ENCODE results near the gene GPR55. TPM values are rescaled to one million over a fixed set of nuclear protein-coding genes. Genes with fewer than 3 reads are reported as not detected.

GPR55 gene
- total and polyA plus RNA-seq, 2 of the 4 experiments (the other 2 are of a cell fraction) = 0.03 TPM; not detected in 1

- no TSS peak for BruUV-seq (replicated peaks)
- DNase-seq (no peak), ATAC-seq (ENCODE audit: low read depth) (no peak)
- no peak overlapping the region for H3K27ac ChIP-seq (ENCODE audit: insufficient read depth, low read length)
- in situ Hi-C loops (cut with MboI; ENCODE audit: low sequenced_read_pairs) (no loop called here), intact Hi-C loops (cut with micrococcal nuclease) (loop anchor here (10.0 kb wide), 1 partner anchor 63 kb away; no protein-coding TSS in a partner anchor), dilution Hi-C loops (cut with HindIII; ENCODE audit: low sequenced_read_pairs, unreplicated experiment) (no loop called here)
- no peaks in the 10 kb centered on the region for H3K36me3 ChIP-seq (ENCODE audit: control insufficient read depth, insufficient read depth, low read length)
- H3K56ac ChIP-seq (ENCODE audit: extremely low read depth, insufficient read depth, low read length) = no peak overlapping the region
- no peak overlapping the region for H4K91ac ChIP-seq (ENCODE audit: insufficient read depth, low read depth, low read length)
- CTCF ChIA-PET = no interaction called here
- no peak overlapping the region for H3K4me2 ChIP-seq (ENCODE audit: low read depth, low read length)
- no peak overlapping the region for H2BK120ac ChIP-seq (ENCODE audit: low read depth, low read length)
- H2BK5ac ChIP-seq (ENCODE audit: low read depth, low read length, poor library complexity, severe bottlenecking) = no peak overlapping the region
- H4K8ac ChIP-seq (ENCODE audit: low read depth in 2 of 2, low read length in 2 of 2) = no peak overlapping the region
- H3K14ac ChIP-seq (replicated peaks; ENCODE audit: low read depth, low read length) = no peak overlapping the region
- no peak overlapping the region for H2BK20ac ChIP-seq (ENCODE audit: low read depth, low read length)
- H2AFZ ChIP-seq (replicated peaks; ENCODE audit: low read length, poor library complexity) = no peak overlapping the region
- H4K20me1 ChIP-seq (ENCODE audit: insufficient read depth, low read length) = no peaks in the 10 kb centered on the region
- no peak for TF ChIP-seq ELK1 (IDR thresholded peaks at IDR 0.05; ENCODE audit: borderline replicate concordance, low read depth, low read length)
- TF ChIP-seq BHLHE40 (IDR thresholded peaks at IDR 0.05; ENCODE audit: low read depth, low read length) = no peak
- no peak for TF ChIP-seq RAD21 (IDR thresholded peaks at IDR 0.05; ENCODE audit: low read length)
- TF ChIP-seq RCOR1 (IDR thresholded peaks at IDR 0.05; ENCODE audit: insufficient replicate concordance, low read length) = no peak
- no peak for TF ChIP-seq USF2 (IDR thresholded peaks at IDR 0.05; ENCODE audit: low read depth, low read length)
- no peak for TF ChIP-seq POLR2A (IDR thresholded peaks at IDR 0.05; ENCODE audit: low read depth, low read length)
- TF ChIP-seq MAZ (IDR thresholded peaks at IDR 0.05; ENCODE audit: borderline replicate concordance, low read depth, low read length) = no peak
- no peak for TF ChIP-seq SMC3 (IDR thresholded peaks at IDR 0.05; ENCODE audit: low read depth, low read length)
- no peak for TF ChIP-seq CEBPB (IDR thresholded peaks at IDR 0.05; ENCODE audit: low read depth, low read length)
- TF ChIP-seq RFX5 (IDR thresholded peaks at IDR 0.05; ENCODE audit: low read depth, low read length) = no peak
- TF ChIP-seq CHD1 (IDR thresholded peaks at IDR 0.05; ENCODE audit: low read depth, low read length) = no peak
- TF ChIP-seq MAFK (IDR thresholded peaks at IDR 0.05; ENCODE audit: low read depth, low read length) = no peak
- TF ChIP-seq CTCF (conservative IDR thresholded peaks at IDR 0.05; ENCODE audit: low read depth, low read length) = no peak
- TF ChIP-seq MXI1 (IDR thresholded peaks at IDR 0.05; ENCODE audit: borderline replicate concordance, low read depth, low read length) = no peak
- no peak for TF ChIP-seq NFE2L2 (IDR thresholded peaks at IDR 0.05; ENCODE audit: low read depth, low read length)
- no peak for TF ChIP-seq FOS (IDR thresholded peaks at IDR 0.05; ENCODE audit: low read depth, low read length)
- H3K9me1 ChIP-seq (ENCODE audit: insufficient read depth, low read length) = no peaks in the 10 kb centered on the region
- H2BK15ac ChIP-seq (ENCODE audit: low read depth, low read length) = no peak overlapping the region
- no CpG with 5 or more reads among the region's 2 CpGs for WGBS, 2 experiments (ENCODE audit: extremely low coverage in 2 of 2, insufficient read length in 1 of 2)
- H3K4ac ChIP-seq (ENCODE audit: low read depth, low read length) = no peak overlapping the region
- H4K5ac ChIP-seq (ENCODE audit: low read depth, low read length) = no peak overlapping the region
- no peaks in the 10 kb centered on the region for H3K4me1 ChIP-seq (ENCODE audit: control insufficient read depth, insufficient read depth, low read length)
- no peak overlapping the region for H2AK9ac ChIP-seq (replicated peaks; ENCODE audit: low read depth, low read length, poor library complexity)
- POLR2A ChIA-PET (ENCODE audit: unreplicated experiment) = no interaction called here
- H3K9ac ChIP-seq (ENCODE audit: low read depth, low read length) = no peak overlapping the region
- H3K23ac ChIP-seq (ENCODE audit: low read depth, low read length) = no peak overlapping the region
- no peak overlapping the region for H2AK5ac ChIP-seq (ENCODE audit: low read depth, low read length)
- peaks cover 35% of the 10 kb centered on the region for H3K27me3 ChIP-seq (ENCODE audit: control insufficient read depth, insufficient read depth, low read length)
- H3K9me3 ChIP-seq (ENCODE audit: control insufficient read depth, insufficient read depth, low read length) = peaks cover 3% of the 10 kb centered on the region; the same call in 1 of the 2 replicates
- H3K18ac ChIP-seq (ENCODE audit: low read depth, low read length) = no peak overlapping the region
- no peak overlapping the region for H3K4me3 ChIP-seq (ENCODE audit: insufficient read depth, low read depth, low read length)
- no peaks in the 10 kb centered on the region for H3K79me1 ChIP-seq (ENCODE audit: low read depth in 1 of 2, low read length in 2 of 2)
These were observed 26.4 kb upstream of the GPR55 start for GRCh38 chr2:230951396-230951795.

All from IMR-90 (cell line).